Measurements from ENCODE around the gene RTN4RL1.

The RTN4RL1 gene

DNA sequence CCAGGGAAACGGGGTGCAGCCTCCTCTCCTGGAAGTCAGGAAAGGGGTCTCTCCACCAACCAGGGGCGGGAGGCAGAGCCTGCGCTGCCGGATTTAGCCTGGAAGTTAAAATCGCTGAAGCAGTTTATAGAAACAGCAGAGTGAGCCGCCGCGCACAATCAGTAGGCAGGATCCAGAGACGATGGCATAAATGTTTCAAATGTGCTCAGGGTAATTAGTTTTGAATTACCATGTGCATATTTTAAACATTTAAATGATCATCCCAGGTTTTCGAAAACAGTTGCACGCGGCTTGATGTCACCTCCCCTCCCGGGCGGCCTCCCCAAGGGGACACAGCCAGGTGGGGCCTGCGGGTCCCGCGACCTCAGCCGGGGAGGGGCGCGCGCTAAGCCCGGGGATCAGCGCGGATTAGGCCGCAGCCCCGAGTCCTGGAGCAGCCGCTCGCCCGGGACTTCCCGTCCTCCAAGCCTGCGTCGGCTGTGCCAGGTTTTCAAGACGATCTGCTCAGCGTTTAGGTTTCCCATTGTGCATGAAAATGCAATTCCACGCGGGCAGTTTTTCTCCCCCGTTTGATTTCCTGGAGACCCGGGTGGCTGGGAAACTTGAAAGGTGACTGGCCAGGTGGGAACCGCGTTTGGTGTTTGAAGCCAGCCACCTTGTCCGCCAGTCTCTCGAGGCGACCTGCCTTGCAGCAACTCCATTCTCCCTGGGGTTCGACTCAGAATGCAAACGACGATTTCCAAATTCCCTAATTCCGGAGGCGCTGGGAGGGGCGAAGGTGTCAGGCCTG is 117.0 kb downstream of the RTN4RL1 start:
- H3K4me3 ChIP-seq (ENCODE audit: control insufficient read depth, low read depth, low read length), result peak overlapping the region; percentile 4
- TF ChIP-seq, protein P1, sequence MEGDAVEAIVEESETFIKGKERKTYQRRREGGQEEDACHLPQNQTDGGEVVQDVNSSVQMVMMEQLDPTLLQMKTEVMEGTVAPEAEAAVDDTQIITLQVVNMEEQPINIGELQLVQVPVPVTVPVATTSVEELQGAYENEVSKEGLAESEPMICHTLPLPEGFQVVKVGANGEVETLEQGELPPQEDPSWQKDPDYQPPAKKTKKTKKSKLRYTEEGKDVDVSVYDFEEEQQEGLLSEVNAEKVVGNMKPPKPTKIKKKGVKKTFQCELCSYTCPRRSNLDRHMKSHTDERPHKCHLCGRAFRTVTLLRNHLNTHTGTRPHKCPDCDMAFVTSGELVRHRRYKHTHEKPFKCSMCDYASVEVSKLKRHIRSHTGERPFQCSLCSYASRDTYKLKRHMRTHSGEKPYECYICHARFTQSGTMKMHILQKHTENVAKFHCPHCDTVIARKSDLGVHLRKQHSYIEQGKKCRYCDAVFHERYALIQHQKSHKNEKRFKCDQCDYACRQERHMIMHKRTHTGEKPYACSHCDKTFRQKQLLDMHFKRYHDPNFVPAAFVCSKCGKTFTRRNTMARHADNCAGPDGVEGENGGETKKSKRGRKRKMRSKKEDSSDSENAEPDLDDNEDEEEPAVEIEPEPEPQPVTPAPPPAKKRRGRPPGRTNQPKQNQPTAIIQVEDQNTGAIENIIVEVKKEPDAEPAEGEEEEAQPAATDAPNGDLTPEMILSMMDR (conservative IDR thresholded peaks at IDR 0.05; ENCODE audit: control insufficient read depth, insufficient read depth, low read depth, low read length), result no peak
- DNase-seq (ENCODE audit: low read depth), result peak; percentile 28

DNA sequence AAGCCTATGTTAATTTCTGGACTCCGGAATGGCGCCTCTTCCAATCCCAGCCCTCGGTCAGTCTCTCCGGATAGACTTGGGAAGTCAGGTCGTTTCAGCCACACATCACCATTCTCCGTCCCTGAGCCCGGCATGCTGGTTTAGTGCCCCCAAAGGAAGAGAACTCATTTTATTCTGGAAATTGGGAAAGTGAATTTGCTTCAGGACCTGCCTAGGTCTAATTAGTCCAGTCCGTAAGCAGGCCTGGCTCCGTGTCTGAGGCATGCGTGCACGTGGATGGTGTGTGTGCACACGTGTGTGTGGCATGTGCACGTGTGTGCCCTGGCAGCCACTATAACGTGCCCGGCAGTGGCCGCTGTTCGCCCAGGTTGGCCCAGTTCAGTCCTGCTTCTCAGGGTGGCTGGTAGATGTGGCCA is 117.9 kb downstream of the RTN4RL1 start:
- TF ChIP-seq, protein P1 (conservative IDR thresholded peaks at IDR 0.05; ENCODE audit: control insufficient read depth, insufficient read depth, low read depth, low read length), result no peak
- H3K4me3 ChIP-seq (ENCODE audit: control insufficient read depth, low read depth, low read length), result no peak overlapping the region
- DNase-seq (ENCODE audit: low read depth), result no peak

DNA sequence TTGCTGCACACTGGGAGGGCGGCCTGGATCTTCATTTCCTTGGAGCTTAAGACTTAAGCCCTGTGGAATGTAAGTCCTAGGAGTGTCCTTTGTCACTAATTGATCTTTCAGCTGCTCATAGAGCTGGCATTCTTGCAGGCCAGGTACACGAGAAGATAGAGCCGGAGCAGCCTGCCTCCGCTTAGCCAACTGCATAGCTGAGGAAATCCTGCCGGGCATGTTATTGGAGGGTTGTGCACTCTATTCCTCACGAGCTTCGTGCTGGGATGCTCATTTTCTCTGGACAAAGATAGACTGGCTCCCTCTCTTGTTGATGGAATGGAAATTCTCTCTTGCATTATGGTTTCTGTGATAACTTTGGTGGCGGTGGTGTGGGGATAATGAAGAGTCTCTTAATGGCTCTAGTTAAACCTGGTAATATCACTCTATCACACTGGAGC is 118.5 kb downstream of the RTN4RL1 start:
- TF ChIP-seq, protein P1 (conservative IDR thresholded peaks at IDR 0.05; ENCODE audit: control insufficient read depth, insufficient read depth, low read depth, low read length), result no peak
- DNase-seq (ENCODE audit: low read depth), result no peak
- H3K4me3 ChIP-seq (ENCODE audit: control insufficient read depth, low read depth, low read length), result no peak overlapping the region

DNA sequence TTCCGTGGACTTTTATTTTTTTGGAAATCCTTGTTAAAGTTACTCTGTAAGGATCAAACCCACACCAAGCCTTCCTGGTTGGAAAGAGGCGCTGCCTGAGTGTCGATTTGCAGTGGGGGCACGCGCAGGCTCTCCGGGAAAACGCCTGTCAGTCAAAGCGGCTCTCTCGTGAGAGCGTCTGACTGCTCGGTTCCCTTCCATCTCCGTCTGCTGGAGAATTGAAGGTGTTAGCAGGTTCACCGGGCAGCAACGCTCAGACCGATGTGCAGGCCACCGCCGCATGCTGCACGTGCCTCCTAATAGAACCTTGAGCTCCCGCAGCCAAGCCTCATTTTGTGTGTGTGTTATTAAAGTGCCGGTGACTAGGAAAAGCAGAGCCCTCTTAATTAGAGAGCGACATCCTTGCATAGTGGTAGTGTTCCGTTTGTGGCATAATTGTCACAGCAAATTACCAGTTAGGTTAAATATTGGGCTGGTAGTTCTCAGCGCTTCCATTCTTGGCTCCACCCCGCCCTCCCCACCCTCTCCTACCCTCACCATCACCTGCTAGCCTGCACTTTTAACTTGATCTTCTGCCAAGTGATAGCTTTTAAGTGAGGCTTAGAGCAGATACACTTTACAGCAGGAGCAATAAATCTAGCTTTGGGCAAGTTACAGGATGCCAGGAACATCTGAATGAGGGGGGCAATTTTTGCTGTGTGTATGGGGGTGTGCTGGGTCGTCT is 119.8 kb downstream of the RTN4RL1 start:
- H3K4me3 ChIP-seq (ENCODE audit: control insufficient read depth, low read depth, low read length), result no peak overlapping the region
- DNase-seq (ENCODE audit: low read depth), result no peak
- TF ChIP-seq, protein P1 (conservative IDR thresholded peaks at IDR 0.05; ENCODE audit: control insufficient read depth, insufficient read depth, low read depth, low read length), result no peak

DNA sequence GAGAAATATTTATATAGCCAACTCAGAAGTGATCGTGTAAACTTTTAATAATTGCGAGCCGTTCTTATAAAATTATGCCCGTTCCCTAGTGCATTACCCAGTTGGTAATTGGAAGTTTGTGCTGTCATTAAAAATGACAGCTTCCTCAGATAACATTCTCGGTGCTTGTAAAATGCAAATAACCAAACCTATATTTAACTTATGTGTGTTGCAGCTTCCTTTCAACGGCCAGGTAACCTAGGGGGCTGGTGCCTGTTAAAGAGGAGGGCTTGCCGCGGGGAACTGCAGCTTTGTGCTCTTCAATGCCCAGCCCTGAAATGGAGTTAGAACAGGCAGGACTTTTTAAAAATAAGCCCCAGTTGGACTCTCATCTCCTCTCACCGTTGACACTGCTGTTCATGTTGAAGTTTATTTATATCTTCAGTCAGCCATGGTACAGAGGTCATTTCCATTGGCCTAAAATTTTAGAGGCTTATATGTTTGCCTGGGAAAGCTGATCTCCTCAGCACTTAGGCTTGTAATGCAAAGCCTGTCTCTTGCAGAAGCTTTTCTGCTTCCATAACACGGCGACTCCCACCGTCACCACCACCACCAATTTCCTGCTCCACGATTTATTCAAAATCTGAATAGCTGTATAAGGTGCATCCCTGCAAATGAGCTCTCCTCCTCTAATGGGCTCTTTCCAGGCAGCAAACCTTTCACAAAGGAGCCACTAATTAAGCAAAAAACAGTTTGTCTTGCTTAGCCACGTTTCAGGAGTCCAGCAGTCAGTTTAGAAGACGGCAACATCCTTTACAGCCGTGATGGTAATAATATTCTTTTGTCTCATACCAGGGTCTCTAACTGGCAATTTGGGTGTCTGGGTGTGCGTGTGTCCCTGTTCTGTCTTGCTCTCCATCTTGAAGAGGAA is 120.6 kb downstream of the RTN4RL1 start:
- DNase-seq (ENCODE audit: low read depth), result no peak
- TF ChIP-seq, protein P1 (conservative IDR thresholded peaks at IDR 0.05; ENCODE audit: control insufficient read depth, insufficient read depth, low read depth, low read length), result no peak
- no peak overlapping the region for H3K4me3 ChIP-seq (ENCODE audit: control insufficient read depth, low read depth, low read length)

DNA sequence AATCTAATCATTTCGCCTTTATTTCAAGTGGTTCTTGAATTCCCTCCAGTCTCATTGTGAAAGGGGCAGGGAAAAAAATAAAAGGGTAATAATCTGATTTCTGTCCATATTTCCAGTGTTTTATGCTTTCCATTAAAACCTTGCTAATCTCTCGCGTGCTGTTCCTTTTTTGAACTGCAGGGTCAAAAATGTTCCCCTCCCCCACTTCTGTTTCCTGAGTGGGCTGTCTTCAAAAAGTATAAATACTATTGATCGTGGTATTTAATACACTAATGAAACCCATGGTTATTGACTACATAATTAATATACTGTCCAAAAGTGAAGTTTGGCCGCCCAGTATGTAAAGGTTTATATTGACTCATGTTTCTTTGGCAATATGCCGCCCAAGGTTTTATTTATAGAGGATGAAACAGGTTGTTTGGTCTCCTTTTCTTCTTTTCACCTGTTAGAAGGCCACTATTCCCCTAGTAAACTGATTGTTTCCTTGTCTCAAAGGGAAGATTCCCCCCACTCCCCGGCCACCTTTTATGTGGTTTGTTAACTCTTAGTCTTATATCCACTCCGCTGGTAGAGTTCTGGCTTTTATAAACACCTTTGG is 125.6 kb downstream of the RTN4RL1 start:
- DNase-seq (ENCODE audit: low read depth), result no peak
- TF ChIP-seq, protein P1 (conservative IDR thresholded peaks at IDR 0.05; ENCODE audit: control insufficient read depth, insufficient read depth, low read depth, low read length), result peak; percentile 31
- H3K4me3 ChIP-seq (ENCODE audit: control insufficient read depth, low read depth, low read length), result no peak overlapping the region

Measured in fibroblast of mammary gland (primary cell).